OCI-LY1 (cell line): Measurements from ENCODE around the gene NOMO2.
"Not testable (repeated sequence)": the region's sequence is repeated elsewhere in the genome, so short reads cannot be mapped to it uniquely, and the experiment has no call there.

ENCODE experiments used
- CTCF ChIP-seq: fragments of 200-600 bp; sonication (generic), shearing (Covaris generic); IDR thresholded peaks from 2 replicates; pipeline ENCODE4 v1.5.1; 2017; ENCODE audit warnings: mild to moderate bottlenecking, antibody characterized with exemption, low read length, moderate library complexity, mixed read lengths
- EZH2 ChIP-seq: fragments of 200-600 bp; sonication (generic), shearing (Covaris generic); IDR thresholded peaks from 2 replicates; pipeline ENCODE4 v1.8.0; 2017; ENCODE audit warnings: borderline replicate concordance, mixed run types, mild to moderate bottlenecking, antibody characterized with exemption, low read length, moderate library complexity, mixed read lengths

- not testable (repeated sequence) for TF ChIP-seq CTCF, EZH2
These were observed 43.2 kb downstream of the NOMO2 start for GRCh38 chr16:18518536-18519283.
